BLaER1 (cell line): ENCODE results near the gene RP9.

Experiments used
- H3K27ac ChIP-seq: shearing (Covaris generic); formaldehyde crosslinking; 2 replicates; pipeline ENCODE4 v1.8.1; 2022
- H3K27me3 ChIP-seq: shearing (Covaris generic); formaldehyde crosslinking; 2 replicates; pipeline ENCODE4 v1.8.1; 2022
- H3K36me3 ChIP-seq: shearing (Covaris generic); formaldehyde crosslinking; 2 replicates; pipeline ENCODE4 v1.8.1; 2022
- H3K4me1 ChIP-seq: shearing (Covaris generic); formaldehyde crosslinking; 2 replicates; pipeline ENCODE4 v1.8.1; 2022
- H3K4me2 ChIP-seq: shearing (Covaris generic); formaldehyde crosslinking; 2 replicates; pipeline ENCODE4 v1.8.1; 2022
- H3K4me3 ChIP-seq: shearing (Covaris generic); formaldehyde crosslinking; 2 replicates; pipeline ENCODE4 v1.8.1; 2022
- H3K9ac ChIP-seq: shearing (Covaris generic); formaldehyde crosslinking; 2 replicates; pipeline ENCODE4 v1.8.1; 2022
- H3K9me3 ChIP-seq: shearing (Covaris generic); formaldehyde crosslinking; 2 replicates; pipeline ENCODE4 v1.8.1; 2022
- H4K20me1 ChIP-seq: shearing (Covaris generic); formaldehyde crosslinking; 2 replicates; pipeline ENCODE4 v1.8.1; 2022
- Cebpa-rat ChIP-seq: shearing (Covaris generic); IDR thresholded peaks from 2 replicates; pipeline ENCODE4 v1.8.1; 2022

RP9 gene

GRCh38 chr7:33067921-33068320, 41.3 kb downstream of the RP9 start:
- no peak overlapping the region for H3K9ac ChIP-seq
- H3K4me3 ChIP-seq, result no peak overlapping the region
- no peaks in the 10 kb centered on the region for H3K27me3 ChIP-seq
- H3K27ac ChIP-seq, result no peak overlapping the region
- peaks cover 51% of the 10 kb centered on the region for H3K9me3 ChIP-seq
- H3K4me2 ChIP-seq, result no peak overlapping the region
- H4K20me1 ChIP-seq, result no peaks in the 10 kb centered on the region
- no peaks in the 10 kb centered on the region for H3K36me3 ChIP-seq
- peaks cover 7% of the 10 kb centered on the region for H3K4me1 ChIP-seq
- no peak for TF ChIP-seq Cebpa-rat

- peaks cover 6% of the 10 kb centered on the region for H4K20me1 ChIP-seq
- H3K27ac ChIP-seq, result no peak overlapping the region
- H3K27me3 ChIP-seq, result no peaks in the 10 kb centered on the region
- peaks cover 46% of the 10 kb centered on the region for H3K9me3 ChIP-seq
- no peaks in the 10 kb centered on the region for H3K36me3 ChIP-seq
- peaks cover 7% of the 10 kb centered on the region for H3K4me1 ChIP-seq
- no peak overlapping the region for H3K4me2 ChIP-seq
- H3K4me3 ChIP-seq, result no peak overlapping the region
- TF ChIP-seq Cebpa-rat, result no peak
- H3K9ac ChIP-seq, result no peak overlapping the region
These were observed 42.4 kb downstream of the RP9 start for GRCh38 chr7:33066771-33067170.

- Histone ChIP-seq H3K4me2 (no peak overlapping the region), H3K9me3 (peaks cover 38% of the 10 kb centered on the region), H4K20me1 (peaks cover 14% of the 10 kb centered on the region), H3K27me3 (no peaks in the 10 kb centered on the region), H3K4me3 (no peak overlapping the region), H3K36me3 (no peaks in the 10 kb centered on the region), H3K4me1 (peaks cover 14% of the 10 kb centered on the region), H3K9ac (no peak overlapping the region), H3K27ac (no peak overlapping the region)
- no peak for TF ChIP-seq Cebpa-rat
These were observed 43.2 kb downstream of the RP9 start for GRCh38 chr7:33065981-33066380.

GRCh38 chr7:33062782-33063443, 46.3 kb downstream of the RP9 start:
- peaks cover 11% of the 10 kb centered on the region for H3K9me3 ChIP-seq
- H3K27me3 ChIP-seq, result no peaks in the 10 kb centered on the region
- H3K4me1 ChIP-seq, result peaks cover 22% of the 10 kb centered on the region
- peak overlapping the region; percentile 100 for H3K4me3 ChIP-seq
- peak overlapping the region; percentile 96 for H3K9ac ChIP-seq
- peak overlapping the region; percentile 94 for H3K27ac ChIP-seq
- peaks cover 45% of the 10 kb centered on the region for H4K20me1 ChIP-seq
- no peak for TF ChIP-seq Cebpa-rat
- peaks cover 12% of the 10 kb centered on the region; the same call in 1 of the 2 replicates for H3K36me3 ChIP-seq
- H3K4me2 ChIP-seq, result peak overlapping the region; percentile 90

- TF ChIP-seq Cebpa-rat, result no peak
- H3K4me1 ChIP-seq, result peaks cover 22% of the 10 kb centered on the region
These were observed 47.0 kb downstream of the RP9 start, which contains the start of gene NT5C3A for GRCh38 chr7:33062023-33062781. Gene NT5C3A, minus strand, starts transcription at chr7:33062776. Its CDS starts 71 bp downstream, at chr7:33062705.

GRCh38 chr7:33061282-33061937, 47.8 kb downstream of the RP9 start:
- H3K9ac ChIP-seq, result peak overlapping the region; percentile 96
- peak overlapping the region; percentile 94; the same call in 1 of the 2 replicates for H3K27ac ChIP-seq

More at GRCh38 chr7:33062023-33062781, 47.0 kb downstream of the RP9 start, which contains the start of gene NT5C3A:
- peak within 1 kb of the TSS; percentile 94 for H3K4me2 ChIP-seq
- H3K27me3 ChIP-seq, result no peaks in the 10 kb centered on the region
- H3K9ac ChIP-seq, result peak within 1 kb of the TSS; percentile 96
- peaks cover 11% of the 10 kb centered on the region for H3K9me3 ChIP-seq
- H3K27ac ChIP-seq, result peak within 1 kb of the TSS; percentile 94
- H3K36me3 ChIP-seq, result peaks cover 18% of the 10 kb centered on the region
- peak within 1 kb of the TSS; percentile 100 for H3K4me3 ChIP-seq
- H4K20me1 ChIP-seq, result peaks cover 52% of the 10 kb centered on the region

DNA sequence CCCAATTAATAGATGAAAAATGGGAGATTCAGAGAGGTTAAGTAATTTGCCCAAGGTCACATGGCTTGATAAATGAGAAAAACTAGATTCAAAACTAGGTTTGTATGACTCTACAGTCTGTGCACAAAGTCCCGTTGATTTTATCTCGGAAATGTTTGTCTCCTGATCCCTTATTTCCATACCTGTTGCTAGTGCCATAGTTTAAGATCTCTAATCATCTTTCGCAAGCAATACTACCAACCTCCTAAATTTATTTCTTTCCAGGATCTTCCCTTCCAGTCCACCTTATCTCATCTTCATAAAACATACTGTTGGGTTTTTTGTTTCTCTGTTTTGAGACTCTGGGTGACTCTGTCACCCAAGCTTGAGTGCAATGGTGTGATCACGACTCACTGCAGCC, 49.6 kb downstream of the RP9 start:
- Histone ChIP-seq H3K9me3 (no peaks in the 10 kb centered on the region), H3K4me1 (peaks cover 22% of the 10 kb centered on the region), H3K4me2 (no peak overlapping the region), H3K27me3 (no peaks in the 10 kb centered on the region), H3K27ac (no peak overlapping the region), H3K9ac (no peak overlapping the region), H3K36me3 (peaks cover 28% of the 10 kb centered on the region), H3K4me3 (no peak overlapping the region), H4K20me1 (peaks cover 78% of the 10 kb centered on the region)
- no peak for TF ChIP-seq Cebpa-rat

More at GRCh38 chr7:33061282-33061937, 47.8 kb downstream of the RP9 start:
- peaks cover 11% of the 10 kb centered on the region for H3K9me3 ChIP-seq
- H3K4me2 ChIP-seq, result peak overlapping the region; percentile 94
- TF ChIP-seq Cebpa-rat, result no peak
- peaks cover 26% of the 10 kb centered on the region for H3K36me3 ChIP-seq
- peaks cover 60% of the 10 kb centered on the region for H4K20me1 ChIP-seq
- H3K4me3 ChIP-seq, result peak overlapping the region; percentile 100
- H3K27me3 ChIP-seq, result no peaks in the 10 kb centered on the region
- H3K4me1 ChIP-seq, result peaks cover 22% of the 10 kb centered on the region

- Histone ChIP-seq H4K20me1 (peaks cover 100% of the 10 kb centered on the region), H3K4me2 (no peak overlapping the region), H3K9ac (no peak overlapping the region), H3K9me3 (no peaks in the 10 kb centered on the region), H3K36me3 (peaks cover 23% of the 10 kb centered on the region), H3K4me3 (no peak overlapping the region), H3K4me1 (peaks cover 23% of the 10 kb centered on the region), H3K27me3 (no peaks in the 10 kb centered on the region), H3K27ac (no peak overlapping the region)
- no peak for TF ChIP-seq Cebpa-rat
These were observed 54.0 kb downstream of the RP9 start for GRCh38 chr7:33055158-33055557.

DNA sequence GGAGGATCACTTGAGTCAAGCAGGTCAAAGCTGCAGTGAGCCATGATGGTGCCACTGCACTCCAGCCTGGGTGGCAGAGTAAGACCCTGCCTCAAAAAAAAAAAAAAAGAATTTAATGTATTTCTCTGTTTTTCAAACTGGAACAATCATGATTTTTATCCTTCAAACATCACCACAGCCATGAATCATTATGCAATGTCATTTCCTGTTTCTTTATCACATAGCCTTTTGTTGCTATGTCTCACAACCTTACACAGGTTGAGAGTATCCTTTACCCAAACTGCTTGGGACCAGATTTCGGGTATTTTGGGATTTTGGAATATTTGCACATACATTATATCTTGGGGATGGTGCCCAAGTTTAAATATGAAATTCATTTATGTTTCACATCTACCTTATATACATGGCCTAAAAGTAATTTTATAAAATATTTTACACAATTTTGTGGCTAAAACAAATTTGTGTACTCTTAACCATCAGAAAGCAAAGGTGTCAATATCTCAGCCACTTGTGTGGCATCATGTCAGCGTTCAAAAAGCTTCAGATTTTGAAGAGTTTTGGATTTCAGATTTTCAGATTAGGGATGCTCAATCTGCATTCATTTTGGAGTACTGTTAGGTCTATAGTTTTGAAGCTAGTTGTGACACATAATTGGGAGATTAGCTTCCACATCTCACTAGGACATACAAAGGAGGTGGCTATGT, 54.8 kb downstream of the RP9 start:
- peaks cover 16% of the 10 kb centered on the region for H3K36me3 ChIP-seq
- no peak overlapping the region for H3K4me3 ChIP-seq
- TF ChIP-seq Cebpa-rat, result no peak
- no peak overlapping the region for H3K27ac ChIP-seq
- no peaks in the 10 kb centered on the region for H3K9me3 ChIP-seq
- peaks cover 100% of the 10 kb centered on the region for H4K20me1 ChIP-seq
- H3K9ac ChIP-seq, result no peak overlapping the region
- peaks cover 25% of the 10 kb centered on the region for H3K4me1 ChIP-seq
- H3K4me2 ChIP-seq, result peak overlapping the region; percentile 22; the same call in 1 of the 2 replicates
- no peaks in the 10 kb centered on the region for H3K27me3 ChIP-seq
